ENCODE results near the gene AK2. TPM values are rescaled to one million over a fixed set of nuclear protein-coding genes. Genes with fewer than 3 reads are reported as not detected.
A peak's percentile ranks its signal among the peaks of the same experiment; 100 is the strongest.

AK2 gene
- total RNA-seq, 1 experiment from 2014 or later = 213 TPM

- Histone ChIP-seq H3F3A (ENCODE audit: low read length, unreplicated experiment) (no peaks in the 10 kb centered on the region), H3K4me2 (ENCODE audit: low read length) (no peak overlapping the region), H3K4me3 (ENCODE audit: low read length) (no peak overlapping the region), H3K9me2 (replicated peaks; ENCODE audit: low read length) (no peaks in the 10 kb centered on the region), H3K9ac (ENCODE audit: low read length) (no peak overlapping the region), H3K9me3 (ENCODE audit: low read length) (no peaks in the 10 kb centered on the region), H3K27me3 (ENCODE audit: low read length) (no peaks in the 10 kb centered on the region), H3K4me1 (ENCODE audit: insufficient read depth, low read length) (peaks cover 12% of the 10 kb centered on the region), H2AFZ (ENCODE audit: low read length) (no peak overlapping the region), H3K36me3 (ENCODE audit: low read depth, low read length) (no peaks in the 10 kb centered on the region), H3K27ac (ENCODE audit: low read length) (no peak overlapping the region), H3K79me2 (ENCODE audit: low read length) (no peaks in the 10 kb centered on the region), H4K20me1 (ENCODE audit: low read length) (no peaks in the 10 kb centered on the region)
- ChIA-PET CTCF (interaction anchor here (0.6 to 1.5 kb wide), 4 partner anchors 30 to 267 kb away, joined by 3 to 4 read pairs (median 3); no protein-coding TSS in a partner anchor), POLR2A (ENCODE audit: unreplicated experiment) (no interaction called here)
- TF ChIP-seq EZH2 (IDR thresholded peaks at IDR 0.05; ENCODE audit: low read length, unreplicated experiment) (no peak), CTCF (conservative IDR thresholded peaks at IDR 0.05; ENCODE audit: low read depth, low read length) (no peak), EZH2phosphoT487 (IDR thresholded peaks at IDR 0.05; ENCODE audit: borderline replicate concordance, low read length) (no peak)
- DNase-seq (no peak), ATAC-seq (no peak)
- BruUV-seq (replicated peaks) = no TSS peak
- intact Hi-C loops (cut with micrococcal nuclease) = no loop called here
Observed at GRCh38 chr1:33056426-33056825, 19.7 kb upstream of the AK2 start.

- Histone ChIP-seq H3K4me3 (ENCODE audit: low read length) (no peak overlapping the region), H3K4me2 (ENCODE audit: low read length) (peak overlapping the region; percentile 24; the same call in 1 of the 2 replicates), H3K79me2 (ENCODE audit: low read length) (no peaks in the 10 kb centered on the region), H3K27me3 (ENCODE audit: low read length) (no peaks in the 10 kb centered on the region), H3K27ac (ENCODE audit: low read length) (peak overlapping the region; percentile 35), H3K9ac (ENCODE audit: low read length) (no peak overlapping the region), H3F3A (ENCODE audit: low read length, unreplicated experiment) (peaks cover 4% of the 10 kb centered on the region), H4K20me1 (ENCODE audit: low read length) (no peaks in the 10 kb centered on the region), H3K9me2 (replicated peaks; ENCODE audit: low read length) (no peaks in the 10 kb centered on the region), H3K36me3 (ENCODE audit: low read depth, low read length) (no peaks in the 10 kb centered on the region), H2AFZ (ENCODE audit: low read length) (no peak overlapping the region), H3K9me3 (ENCODE audit: low read length) (no peaks in the 10 kb centered on the region), H3K4me1 (ENCODE audit: insufficient read depth, low read length) (peaks cover 11% of the 10 kb centered on the region)
- TF ChIP-seq CTCF (conservative IDR thresholded peaks at IDR 0.05; ENCODE audit: low read depth, low read length) (peak; percentile 67), EZH2 (IDR thresholded peaks at IDR 0.05; ENCODE audit: low read length, unreplicated experiment) (no peak)
- DNase-seq (peak; percentile 87), ATAC-seq (peak; percentile 75)
- POLR2A ChIA-PET (ENCODE audit: unreplicated experiment) = no interaction called here
- CTCF ChIA-PET = interaction anchor here (0.9 to 1.5 kb wide), 4 partner anchors 40 to 141 kb away, joined by 3 to 6 read pairs (median 3); no protein-coding TSS in a partner anchor
- no TSS peak for BruUV-seq (replicated peaks)
- intact Hi-C loops (cut with micrococcal nuclease) = loop anchor here (2.0 kb wide), 2 partner anchors 49 to 123 kb away; no protein-coding TSS in a partner anchor
Observed at GRCh38 chr1:33055210-33056008, 18.7 kb upstream of the AK2 start.

All from PC-3 (cell line).